ENCODE results near the gene DVL1.

Gene DVL1

GRCh38 chr1:1394116-1394515 is 44.9 kb upstream of the DVL1 start:
- H3K4me3 ChIP-seq (ENCODE audit: low read length) = no peak overlapping the region
- peaks cover 71% of the 10 kb centered on the region for H3K36me3 ChIP-seq (replicated peaks; ENCODE audit: low read depth, low read length)
- no peaks in the 10 kb centered on the region for H3K9me3 ChIP-seq (ENCODE audit: insufficient read depth, low read length)
- no peaks in the 10 kb centered on the region for H3K27me3 ChIP-seq (ENCODE audit: low read depth, low read length)
- no peak overlapping the region for H3K9ac ChIP-seq (ENCODE audit: low read length)
- no peak for TF ChIP-seq EZH2phosphoT487 (IDR thresholded peaks at IDR 0.05; ENCODE audit: low read depth)
- no peak for TF ChIP-seq CTCF (IDR thresholded peaks at IDR 0.05; ENCODE audit: low read depth, low read length)
- H3K79me2 ChIP-seq (ENCODE audit: low read length) = peaks cover 51% of the 10 kb centered on the region
- peaks cover 9% of the 10 kb centered on the region for H3K4me1 ChIP-seq (ENCODE audit: low read length)
- H2AFZ ChIP-seq (ENCODE audit: low read depth, low read length) = no peak overlapping the region
- H3K4me2 ChIP-seq (ENCODE audit: low read length) = no peak overlapping the region
- no peaks in the 10 kb centered on the region for H4K20me1 ChIP-seq (ENCODE audit: insufficient read depth, low read length)
- no peak overlapping the region for H3K27ac ChIP-seq (ENCODE audit: low read length)

GRCh38 chr1:1393428-1393827 is 44.2 kb upstream of the DVL1 start:
- H4K20me1 ChIP-seq (ENCODE audit: insufficient read depth, low read length) = no peaks in the 10 kb centered on the region
- peaks cover 71% of the 10 kb centered on the region for H3K36me3 ChIP-seq (replicated peaks; ENCODE audit: low read depth, low read length)
- peaks cover 44% of the 10 kb centered on the region for H3K79me2 ChIP-seq (ENCODE audit: low read length)
- no peak overlapping the region for H2AFZ ChIP-seq (ENCODE audit: low read depth, low read length)
- no peak overlapping the region for H3K9ac ChIP-seq (ENCODE audit: low read length)
- H3K4me3 ChIP-seq (ENCODE audit: low read length) = no peak overlapping the region
- H3K4me2 ChIP-seq (ENCODE audit: low read length) = no peak overlapping the region
- H3K27ac ChIP-seq (ENCODE audit: low read length) = no peak overlapping the region
- TF ChIP-seq CTCF (IDR thresholded peaks at IDR 0.05; ENCODE audit: low read depth, low read length) = no peak
- TF ChIP-seq EZH2phosphoT487 (IDR thresholded peaks at IDR 0.05; ENCODE audit: low read depth) = no peak
- H3K27me3 ChIP-seq (ENCODE audit: low read depth, low read length) = no peaks in the 10 kb centered on the region
- H3K4me1 ChIP-seq (ENCODE audit: low read length) = peaks cover 9% of the 10 kb centered on the region
- no peaks in the 10 kb centered on the region for H3K9me3 ChIP-seq (ENCODE audit: insufficient read depth, low read length)

GRCh38 chr1:1393014-1393413 is 43.8 kb upstream of the DVL1 start:
- H4K20me1 ChIP-seq (ENCODE audit: insufficient read depth, low read length) = no peaks in the 10 kb centered on the region
- H3K4me3 ChIP-seq (ENCODE audit: low read length) = no peak overlapping the region
- H3K4me2 ChIP-seq (ENCODE audit: low read length) = no peak overlapping the region
- peaks cover 70% of the 10 kb centered on the region for H3K36me3 ChIP-seq (replicated peaks; ENCODE audit: low read depth, low read length)
- H3K9ac ChIP-seq (ENCODE audit: low read length) = no peak overlapping the region
- TF ChIP-seq EZH2phosphoT487 (IDR thresholded peaks at IDR 0.05; ENCODE audit: low read depth) = no peak
- no peak for TF ChIP-seq CTCF (IDR thresholded peaks at IDR 0.05; ENCODE audit: low read depth, low read length)
- H2AFZ ChIP-seq (ENCODE audit: low read depth, low read length) = no peak overlapping the region
- H3K27me3 ChIP-seq (ENCODE audit: low read depth, low read length) = no peaks in the 10 kb centered on the region
- H3K4me1 ChIP-seq (ENCODE audit: low read length) = peaks cover 6% of the 10 kb centered on the region
- no peak overlapping the region for H3K27ac ChIP-seq (ENCODE audit: low read length)
- peaks cover 40% of the 10 kb centered on the region for H3K79me2 ChIP-seq (ENCODE audit: low read length)
- H3K9me3 ChIP-seq (ENCODE audit: insufficient read depth, low read length) = no peaks in the 10 kb centered on the region

GRCh38 chr1:1391225-1391624 is 42.0 kb upstream of the DVL1 start:
- Histone ChIP-seq H4K20me1 (ENCODE audit: insufficient read depth, low read length) (no peaks in the 10 kb centered on the region), H3K79me2 (ENCODE audit: low read length) (peaks cover 28% of the 10 kb centered on the region), H3K4me3 (ENCODE audit: low read length) (no peak overlapping the region), H3K27me3 (ENCODE audit: low read depth, low read length) (no peaks in the 10 kb centered on the region), H3K9ac (ENCODE audit: low read length) (no peak overlapping the region), H2AFZ (ENCODE audit: low read depth, low read length) (no peak overlapping the region), H3K4me2 (ENCODE audit: low read length) (no peak overlapping the region), H3K4me1 (ENCODE audit: low read length) (no peaks in the 10 kb centered on the region), H3K9me3 (ENCODE audit: insufficient read depth, low read length) (no peaks in the 10 kb centered on the region), H3K36me3 (replicated peaks; ENCODE audit: low read depth, low read length) (peaks cover 76% of the 10 kb centered on the region), H3K27ac (ENCODE audit: low read length) (no peak overlapping the region)
- TF ChIP-seq EZH2phosphoT487 (IDR thresholded peaks at IDR 0.05; ENCODE audit: low read depth) = no peak
- TF ChIP-seq CTCF (IDR thresholded peaks at IDR 0.05; ENCODE audit: low read depth, low read length) = no peak

Data from OCI-LY3 (cell line).